HEK293T (cell line): Measurements from ENCODE around the gene LRRC4C.

Experiments
- ARNT ChIP-seq: fragments of 450-650 bp; IDR thresholded peaks from 2 replicates; pipeline ENCODE4 v1.6.1; 2017; ENCODE audit warnings: mild to moderate bottlenecking
- BHLHE40 ChIP-seq: fragments of 450-650 bp; IDR thresholded peaks from 2 replicates; pipeline ENCODE4 v1.6.1; 2016; ENCODE audit warnings: mild to moderate bottlenecking, moderate library complexity, borderline replicate concordance
- ELF4 ChIP-seq: fragments of 450-650 bp; IDR thresholded peaks from 2 replicates; pipeline ENCODE4 v1.6.1; 2017; ENCODE audit warnings: antibody characterized with exemption
- FOXA1 ChIP-seq: fragments of 450-650 bp; IDR thresholded peaks from 2 replicates; pipeline ENCODE4 v1.6.1; 2016; ENCODE audit warnings: mild to moderate bottlenecking
- FOXM1 ChIP-seq: fragments of 450-650 bp; IDR thresholded peaks from 2 replicates; pipeline ENCODE4 v1.6.1; 2017; ENCODE audit warnings: mild to moderate bottlenecking, borderline replicate concordance
- L3MBTL2 ChIP-seq: fragments of 450-650 bp; conservative IDR thresholded peaks from 2 replicates; pipeline ENCODE4 v1.6.1; 2016; ENCODE audit warnings: mild to moderate bottlenecking
- LEF1 ChIP-seq: fragments of 450-650 bp; IDR thresholded peaks from 2 replicates; pipeline ENCODE4 v1.6.1; 2017; ENCODE audit warnings: mild to moderate bottlenecking, borderline replicate concordance
- SUZ12 ChIP-seq: fragments of 450-650 bp; IDR thresholded peaks from 2 replicates; pipeline ENCODE4 v1.6.1; 2016; ENCODE audit warnings: mild to moderate bottlenecking
- ZNF384 ChIP-seq: fragments of 450-650 bp; IDR thresholded peaks from 2 replicates; pipeline ENCODE4 v1.6.1; 2016
- TF ChIP-seq, protein P1 (sequence below): fragments of 450-650 bp; IDR thresholded peaks from 2 replicates; pipeline ENCODE4 v1.6.1; 2016

- TF ChIP-seq, protein P1, sequence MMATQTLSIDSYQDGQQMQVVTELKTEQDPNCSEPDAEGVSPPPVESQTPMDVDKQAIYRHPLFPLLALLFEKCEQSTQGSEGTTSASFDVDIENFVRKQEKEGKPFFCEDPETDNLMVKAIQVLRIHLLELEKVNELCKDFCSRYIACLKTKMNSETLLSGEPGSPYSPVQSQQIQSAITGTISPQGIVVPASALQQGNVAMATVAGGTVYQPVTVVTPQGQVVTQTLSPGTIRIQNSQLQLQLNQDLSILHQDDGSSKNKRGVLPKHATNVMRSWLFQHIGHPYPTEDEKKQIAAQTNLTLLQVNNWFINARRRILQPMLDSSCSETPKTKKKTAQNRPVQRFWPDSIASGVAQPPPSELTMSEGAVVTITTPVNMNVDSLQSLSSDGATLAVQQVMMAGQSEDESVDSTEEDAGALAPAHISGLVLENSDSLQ, result no peak
- TF ChIP-seq LEF1 (no peak), SUZ12 (no peak), FOXM1 (no peak), FOXA1 (no peak), ELF4 (no peak), L3MBTL2 (no peak), ZNF384 (no peak), ARNT (no peak), BHLHE40 (no peak)
These were observed 38.5 kb upstream of the LRRC4C start for GRCh38 chr11:41497974-41498373.
